ENCODE measurements around the gene SMG9. TPM values are rescaled to one million over a fixed set of nuclear protein-coding genes. Genes with fewer than 3 reads are reported as not detected.

Gene SMG9
- total RNA-seq, 1 experiment from 2014 or later = 76.0 TPM

GRCh38 chr19:43774103-43774939 lies 19.6 kb upstream of the SMG9 start:
- H3K27ac Mint-ChIP-seq (ENCODE audit: low read depth, unreplicated experiment) = no peak overlapping the region
- BruUV-seq (replicated peaks) = no TSS peak

GRCh38 chr19:43773725-43774102 lies 19.0 kb upstream of the SMG9 start:
- Mint-ChIP-seq H3K4me3 (ENCODE audit: unreplicated experiment) (no peak overlapping the region), H3K27ac (ENCODE audit: low read depth, unreplicated experiment) (no peak overlapping the region), H3K4me1 (ENCODE audit: insufficient read depth, unreplicated experiment) (peaks cover 33% of the 10 kb centered on the region), H3K27me3 (ENCODE audit: insufficient read depth, unreplicated experiment) (no peaks in the 10 kb centered on the region), H3K36me3 (ENCODE audit: insufficient read depth, unreplicated experiment) (peaks cover 59% of the 10 kb centered on the region), H3K9me3 (ENCODE audit: unreplicated experiment) (no peaks in the 10 kb centered on the region)
- DNase-seq (ENCODE audit: unreplicated experiment) = no peak
- CTCF ChIA-PET = no interaction called here
- TF ChIP-seq, protein P1, sequence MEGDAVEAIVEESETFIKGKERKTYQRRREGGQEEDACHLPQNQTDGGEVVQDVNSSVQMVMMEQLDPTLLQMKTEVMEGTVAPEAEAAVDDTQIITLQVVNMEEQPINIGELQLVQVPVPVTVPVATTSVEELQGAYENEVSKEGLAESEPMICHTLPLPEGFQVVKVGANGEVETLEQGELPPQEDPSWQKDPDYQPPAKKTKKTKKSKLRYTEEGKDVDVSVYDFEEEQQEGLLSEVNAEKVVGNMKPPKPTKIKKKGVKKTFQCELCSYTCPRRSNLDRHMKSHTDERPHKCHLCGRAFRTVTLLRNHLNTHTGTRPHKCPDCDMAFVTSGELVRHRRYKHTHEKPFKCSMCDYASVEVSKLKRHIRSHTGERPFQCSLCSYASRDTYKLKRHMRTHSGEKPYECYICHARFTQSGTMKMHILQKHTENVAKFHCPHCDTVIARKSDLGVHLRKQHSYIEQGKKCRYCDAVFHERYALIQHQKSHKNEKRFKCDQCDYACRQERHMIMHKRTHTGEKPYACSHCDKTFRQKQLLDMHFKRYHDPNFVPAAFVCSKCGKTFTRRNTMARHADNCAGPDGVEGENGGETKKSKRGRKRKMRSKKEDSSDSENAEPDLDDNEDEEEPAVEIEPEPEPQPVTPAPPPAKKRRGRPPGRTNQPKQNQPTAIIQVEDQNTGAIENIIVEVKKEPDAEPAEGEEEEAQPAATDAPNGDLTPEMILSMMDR (IDR thresholded peaks at IDR 0.05; ENCODE audit: unreplicated experiment) = no peak
- no TSS peak for BruUV-seq (replicated peaks)
- intact Hi-C loops (cut with micrococcal nuclease) = no loop called here
- POLR2A ChIA-PET = no interaction called here

More at GRCh38 chr19:43774103-43774939, 19.6 kb upstream of the SMG9 start:
- H3K4me1 Mint-ChIP-seq (ENCODE audit: insufficient read depth, unreplicated experiment) = peaks cover 38% of the 10 kb centered on the region
- no peaks in the 10 kb centered on the region for H3K27me3 Mint-ChIP-seq (ENCODE audit: insufficient read depth, unreplicated experiment)
- no peaks in the 10 kb centered on the region for H3K9me3 Mint-ChIP-seq (ENCODE audit: unreplicated experiment)
- H3K4me3 Mint-ChIP-seq (ENCODE audit: unreplicated experiment) = no peak overlapping the region
- ChIA-PET CTCF (no interaction called here), POLR2A (interaction anchor here (1.0 to 11.0 kb wide), 2 partner anchors 15 to 105 kb away, joined by 3 to 409 read pairs; partner anchors contain the start of genes PLAUR and SMG9)
- TF ChIP-seq, protein P1 (IDR thresholded peaks at IDR 0.05; ENCODE audit: unreplicated experiment) = no peak
- intact Hi-C loops (cut with micrococcal nuclease) = no loop called here
- DNase-seq (ENCODE audit: unreplicated experiment) = no peak
- H3K36me3 Mint-ChIP-seq (ENCODE audit: insufficient read depth, unreplicated experiment) = peaks cover 53% of the 10 kb centered on the region

DNA sequence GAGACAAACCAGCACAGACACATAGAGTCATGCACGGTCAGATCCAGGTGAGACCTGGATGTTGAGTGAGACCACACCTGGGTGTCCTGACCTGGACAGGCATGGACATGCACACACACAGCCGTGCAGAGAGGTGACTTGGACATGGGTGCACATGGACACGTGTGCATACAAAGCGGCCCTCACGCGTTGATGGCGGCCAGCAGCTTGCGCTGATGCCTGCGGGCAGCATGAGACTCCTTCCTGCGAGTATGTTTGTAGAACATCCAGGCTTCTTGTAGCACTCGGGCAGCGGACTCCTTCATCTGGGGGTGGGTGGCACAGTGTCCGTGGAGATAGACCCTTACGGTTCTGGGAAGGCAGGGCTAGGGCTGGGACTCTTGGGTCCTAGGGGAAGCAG lies 14.5 kb upstream of the SMG9 start:
- intact Hi-C loops (cut with micrococcal nuclease) = loop anchor here (10.0 kb wide), 1 partner anchor 976 kb away; the partner anchor contains the start of gene BCL3
- Mint-ChIP-seq H3K9me3 (ENCODE audit: unreplicated experiment) (no peaks in the 10 kb centered on the region), H3K4me3 (ENCODE audit: unreplicated experiment) (no peak overlapping the region), H3K4me1 (ENCODE audit: insufficient read depth, unreplicated experiment) (peaks cover 33% of the 10 kb centered on the region), H3K36me3 (ENCODE audit: insufficient read depth, unreplicated experiment) (peaks cover 84% of the 10 kb centered on the region), H3K27ac (ENCODE audit: low read depth, unreplicated experiment) (no peak overlapping the region), H3K27me3 (ENCODE audit: insufficient read depth, unreplicated experiment) (no peaks in the 10 kb centered on the region)
- DNase-seq (ENCODE audit: unreplicated experiment) = no peak
- TF ChIP-seq, protein P1 (IDR thresholded peaks at IDR 0.05; ENCODE audit: unreplicated experiment) = no peak
- POLR2A ChIA-PET = interaction anchor here (0.9 to 10.1 kb wide), 2 partner anchors 10 to 16 kb away, joined by 6 to 117 read pairs; partner anchors contain the start of gene SMG9
- CTCF ChIA-PET = interaction anchor here (6.9 kb wide), 1 partner anchor 10 kb away, joined by 71 read pairs; the partner anchor contains the start of gene KCNN4
- BruUV-seq (replicated peaks) = no TSS peak

- no peak overlapping the region for H3K4me3 Mint-ChIP-seq (ENCODE audit: unreplicated experiment)
- ChIA-PET POLR2A (interaction anchor here (0.9 to 20.1 kb wide), 5 partner anchors 9 to 235 kb away, joined by 3 to 409 read pairs (median 6); partner anchors contain the start of genes KCNN4, SMG9 and ZNF575), CTCF (interaction anchor here (0.6 to 6.9 kb wide), 8 partner anchors 11 to 1135 kb away, joined by 3 to 71 read pairs (median 5); partner anchors contain the start of gene KCNN4)
- peaks cover 33% of the 10 kb centered on the region for H3K4me1 Mint-ChIP-seq (ENCODE audit: insufficient read depth, unreplicated experiment)
- DNase-seq (ENCODE audit: unreplicated experiment) = no peak
- intact Hi-C loops (cut with micrococcal nuclease) = loop anchor here (10.0 kb wide), 1 partner anchor 976 kb away; the partner anchor contains the start of gene BCL3
- H3K27me3 Mint-ChIP-seq (ENCODE audit: insufficient read depth, unreplicated experiment) = no peaks in the 10 kb centered on the region
- peaks cover 78% of the 10 kb centered on the region for H3K36me3 Mint-ChIP-seq (ENCODE audit: insufficient read depth, unreplicated experiment)
- no peak overlapping the region for H3K27ac Mint-ChIP-seq (ENCODE audit: low read depth, unreplicated experiment)
- no TSS peak for BruUV-seq (replicated peaks)
- no peaks in the 10 kb centered on the region for H3K9me3 Mint-ChIP-seq (ENCODE audit: unreplicated experiment)
- TF ChIP-seq, protein P1 (IDR thresholded peaks at IDR 0.05; ENCODE audit: unreplicated experiment) = no peak
Observed at GRCh38 chr19:43768273-43769050, 13.7 kb upstream of the SMG9 start.
